ENCODE results near the gene MXD1. TPM values are rescaled to one million over a fixed set of nuclear protein-coding genes. Genes with fewer than 3 reads are reported as not detected.

MXD1 gene
- total and polyA plus RNA-seq, 2 of the 4 experiments (the other 2 are of a cell fraction) = 2.0 to 3.7 TPM

DNA sequence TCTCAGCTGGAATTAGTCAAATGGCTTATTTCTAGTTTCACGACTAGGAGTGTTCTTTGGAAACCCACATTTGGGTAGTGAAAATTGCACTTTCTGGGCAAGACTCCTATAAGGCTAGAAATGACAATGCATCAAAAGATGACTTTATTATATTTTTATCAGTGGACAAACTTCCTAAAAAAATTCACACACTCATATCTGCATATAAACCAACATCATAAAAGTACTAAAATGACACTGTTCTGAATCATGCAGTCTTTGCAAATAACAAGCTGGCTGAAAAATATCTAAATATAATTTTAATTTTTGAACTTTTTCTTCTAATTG, 17.6 kb downstream of the MXD1 start:
- no peaks in the 10 kb centered on the region for H3K27me3 ChIP-seq (ENCODE audit: control insufficient read depth, insufficient read depth, low read length)
- WGBS, 2 experiments (ENCODE audit: extremely low coverage in 2 of 2, insufficient read length in 1 of 2) = no CpG with 5 or more reads among the region's 1 CpG
- no peak overlapping the region for H3K9ac ChIP-seq (ENCODE audit: low read depth, low read length)
- H4K5ac ChIP-seq (ENCODE audit: low read depth, low read length) = no peak overlapping the region
- no peak overlapping the region for H2AK5ac ChIP-seq (ENCODE audit: low read depth, low read length)
- H3K18ac ChIP-seq (ENCODE audit: low read depth, low read length) = no peak overlapping the region
- H2BK20ac ChIP-seq (ENCODE audit: low read depth, low read length) = no peak overlapping the region
- no peaks in the 10 kb centered on the region for H3K9me3 ChIP-seq (ENCODE audit: control insufficient read depth, insufficient read depth, low read length)
- H3K79me1 ChIP-seq (ENCODE audit: low read depth in 1 of 2, low read length in 2 of 2) = peaks cover 14 to 21% of the 10 kb centered on the region in 2 experiments
- DNase-seq = no peak
- no peak overlapping the region for H4K91ac ChIP-seq (ENCODE audit: insufficient read depth, low read depth, low read length)
- peaks cover 15% of the 10 kb centered on the region for H3K36me3 ChIP-seq (ENCODE audit: control insufficient read depth, insufficient read depth, low read length)
- H3K9me1 ChIP-seq (ENCODE audit: insufficient read depth, low read length) = peaks cover 16% of the 10 kb centered on the region
- ChIA-PET CTCF (interaction anchor here (0.5 to 2.0 kb wide), 2 partner anchors 50 to 138 kb away, joined by 3 to 6 read pairs; no protein-coding TSS in a partner anchor), POLR2A (ENCODE audit: unreplicated experiment) (interaction anchor here (0.6 kb wide), 1 partner anchor 279 kb away, joined by 3 read pairs; no protein-coding TSS in a partner anchor)
- no peak overlapping the region for H3K56ac ChIP-seq (ENCODE audit: extremely low read depth, insufficient read depth, low read length)
- no peak overlapping the region for H2BK15ac ChIP-seq (ENCODE audit: low read depth, low read length)
- no peak overlapping the region for H3K23ac ChIP-seq (ENCODE audit: low read depth, low read length)
- H2AK9ac ChIP-seq (replicated peaks; ENCODE audit: low read depth, low read length, poor library complexity) = no peak overlapping the region
- in situ Hi-C loops (cut with MboI; ENCODE audit: low sequenced_read_pairs) = no loop called here
- H3K4ac ChIP-seq (ENCODE audit: low read depth, low read length) = no peak overlapping the region
- no peak overlapping the region for H3K14ac ChIP-seq (replicated peaks; ENCODE audit: low read depth, low read length)
- dilution Hi-C loops (cut with HindIII; ENCODE audit: low sequenced_read_pairs, unreplicated experiment) = no loop called here
- no peak overlapping the region for H3K4me3 ChIP-seq (ENCODE audit: insufficient read depth, low read depth, low read length)
- no peak overlapping the region for H3K27ac ChIP-seq (ENCODE audit: insufficient read depth, low read length)
- H4K8ac ChIP-seq (ENCODE audit: low read depth in 2 of 2, low read length in 2 of 2) = no peak overlapping the region
- peaks cover 11% of the 10 kb centered on the region for H3K4me1 ChIP-seq (ENCODE audit: control insufficient read depth, insufficient read depth, low read length)
- H2BK5ac ChIP-seq (ENCODE audit: low read depth, low read length, poor library complexity, severe bottlenecking) = no peak overlapping the region
- TF ChIP-seq NFE2L2 (IDR thresholded peaks at IDR 0.05; ENCODE audit: low read depth, low read length) (no peak), BHLHE40 (IDR thresholded peaks at IDR 0.05; ENCODE audit: low read depth, low read length) (no peak), ELK1 (IDR thresholded peaks at IDR 0.05; ENCODE audit: borderline replicate concordance, low read depth, low read length) (no peak), RCOR1 (IDR thresholded peaks at IDR 0.05; ENCODE audit: insufficient replicate concordance, low read length) (no peak), CHD1 (IDR thresholded peaks at IDR 0.05; ENCODE audit: low read depth, low read length) (no peak), MXI1 (IDR thresholded peaks at IDR 0.05; ENCODE audit: borderline replicate concordance, low read depth, low read length) (no peak), FOS (IDR thresholded peaks at IDR 0.05; ENCODE audit: low read depth, low read length) (no peak), CEBPB (IDR thresholded peaks at IDR 0.05; ENCODE audit: low read depth, low read length) (no peak), RAD21 (IDR thresholded peaks at IDR 0.05; ENCODE audit: low read length) (no peak), RFX5 (IDR thresholded peaks at IDR 0.05; ENCODE audit: low read depth, low read length) (no peak), MAFK (IDR thresholded peaks at IDR 0.05; ENCODE audit: low read depth, low read length) (no peak), USF2 (IDR thresholded peaks at IDR 0.05; ENCODE audit: low read depth, low read length) (no peak), SMC3 (IDR thresholded peaks at IDR 0.05; ENCODE audit: low read depth, low read length) (no peak), MAZ (IDR thresholded peaks at IDR 0.05; ENCODE audit: borderline replicate concordance, low read depth, low read length) (no peak), POLR2A (IDR thresholded peaks at IDR 0.05; ENCODE audit: low read depth, low read length) (no peak)
- TF ChIP-seq, protein P1, sequence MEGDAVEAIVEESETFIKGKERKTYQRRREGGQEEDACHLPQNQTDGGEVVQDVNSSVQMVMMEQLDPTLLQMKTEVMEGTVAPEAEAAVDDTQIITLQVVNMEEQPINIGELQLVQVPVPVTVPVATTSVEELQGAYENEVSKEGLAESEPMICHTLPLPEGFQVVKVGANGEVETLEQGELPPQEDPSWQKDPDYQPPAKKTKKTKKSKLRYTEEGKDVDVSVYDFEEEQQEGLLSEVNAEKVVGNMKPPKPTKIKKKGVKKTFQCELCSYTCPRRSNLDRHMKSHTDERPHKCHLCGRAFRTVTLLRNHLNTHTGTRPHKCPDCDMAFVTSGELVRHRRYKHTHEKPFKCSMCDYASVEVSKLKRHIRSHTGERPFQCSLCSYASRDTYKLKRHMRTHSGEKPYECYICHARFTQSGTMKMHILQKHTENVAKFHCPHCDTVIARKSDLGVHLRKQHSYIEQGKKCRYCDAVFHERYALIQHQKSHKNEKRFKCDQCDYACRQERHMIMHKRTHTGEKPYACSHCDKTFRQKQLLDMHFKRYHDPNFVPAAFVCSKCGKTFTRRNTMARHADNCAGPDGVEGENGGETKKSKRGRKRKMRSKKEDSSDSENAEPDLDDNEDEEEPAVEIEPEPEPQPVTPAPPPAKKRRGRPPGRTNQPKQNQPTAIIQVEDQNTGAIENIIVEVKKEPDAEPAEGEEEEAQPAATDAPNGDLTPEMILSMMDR (conservative IDR thresholded peaks at IDR 0.05; ENCODE audit: low read depth, low read length) = no peak
- BruUV-seq (replicated peaks) = no TSS peak
- no peak overlapping the region for H3K4me2 ChIP-seq (ENCODE audit: low read depth, low read length)
- no peak overlapping the region for H2BK120ac ChIP-seq (ENCODE audit: low read depth, low read length)
- intact Hi-C loops (cut with micrococcal nuclease) = loop anchor here (5.0 kb wide), 2 partner anchors 140 to 210 kb away; no protein-coding TSS in a partner anchor
- H2AFZ ChIP-seq (replicated peaks; ENCODE audit: low read length, poor library complexity) = no peak overlapping the region
- no peaks in the 10 kb centered on the region for H4K20me1 ChIP-seq (ENCODE audit: insufficient read depth, low read length)
- no peak for ATAC-seq (ENCODE audit: low read depth)
